PC-3 (cell line): Measurements from ENCODE around the gene USP22. TPM values are rescaled to one million over a fixed set of nuclear protein-coding genes. Genes with fewer than 3 reads are reported as not detected.

ENCODE experiments used
- ATAC-seq: fragments of 200-7000 bp; cut with Tn5 transposase; 2 replicates; pipeline ENCODE4 v1.9.1; 2020; ENCODE audit warnings: mild to moderate bottlenecking, moderate library complexity
- BruUV-seq: library from RNA; stranded (reverse); fragments of 400-500 nt; replicated peaks from 2 replicates; lab custom pipeline; 2021; lab: Mats Ljungman, UMichigan
- CTCF ChIA-PET: fragments of 300-600 bp; sonication (Branson Sonifier 250); formaldehyde crosslinking; loops from one replicate; lab custom pipeline; 2022; ENCODE audit warnings: antibody characterized with exemption; lab: Charles Lee
- POLR2A ChIA-PET: fragments of 300-600 bp; sonication (Branson Sonifier 250); formaldehyde crosslinking; loops from one replicate; lab custom pipeline; 2022; ENCODE audit warnings: antibody characterized with exemption; ENCODE audit not compliant: unreplicated experiment; lab: Charles Lee
- DNase-seq: peaks from one replicate; pipeline ENCODE4 v3.0.0-alpha.2; 2015
- H2AFZ ChIP-seq: fragments of 300-600 bp; sonication (generic); 2 replicates; pipeline ENCODE4 v1.6.0; 2016; ENCODE audit warnings: antibody characterized with exemption, low read length
- H3F3A ChIP-seq: fragments of 300-600 bp; sonication (generic); one replicate; pipeline ENCODE4 v1.6.0; 2017; ENCODE audit warnings: antibody characterized with exemption, low read length, control low read depth, mild to moderate bottlenecking; ENCODE audit not compliant: unreplicated experiment
- H3K27ac ChIP-seq: fragments of 300-600 bp; sonication (generic); 2 replicates; pipeline ENCODE4 v1.5.1; 2016; ENCODE audit warnings: mild to moderate bottlenecking, low read length
- H3K27me3 ChIP-seq: fragments of 300-600 bp; sonication (generic); 2 replicates; pipeline ENCODE4 v1.6.1; 2016; ENCODE audit warnings: low read length, mixed read lengths
- H3K36me3 ChIP-seq: fragments of 300-600 bp; sonication (generic); 2 replicates; pipeline ENCODE4 v1.6.1; 2016; ENCODE audit warnings: low read depth, mixed run types, low read length, mixed read lengths
- H3K4me1 ChIP-seq: fragments of 300-600 bp; sonication (generic); 2 replicates; pipeline ENCODE4 v1.5.1; 2016; ENCODE audit warnings: low read length; ENCODE audit not compliant: insufficient read depth
- H3K4me2 ChIP-seq: fragments of 300-600 bp; sonication (generic); 2 replicates; pipeline ENCODE4 v1.6.0; 2016; ENCODE audit warnings: low read length
- H3K4me3 ChIP-seq: fragments of 300-600 bp; sonication (generic); 2 replicates; pipeline ENCODE4 v1.5.1; 2016; ENCODE audit warnings: mild to moderate bottlenecking, low read length, mixed read lengths
- H3K79me2 ChIP-seq: fragments of 300-600 bp; sonication (generic); 2 replicates; pipeline ENCODE4 v1.6.1; 2017; ENCODE audit warnings: low read length, mixed read lengths
- H3K9ac ChIP-seq: fragments of 300-600 bp; sonication (generic); 2 replicates; pipeline ENCODE4 v1.6.0; 2016; ENCODE audit warnings: mild to moderate bottlenecking, low read length
- H3K9me2 ChIP-seq: fragments of 300-600 bp; sonication (generic); replicated peaks from 2 replicates; pipeline ENCODE4 v1.6.1; 2016; ENCODE audit warnings: mixed run types, low read length, mixed read lengths
- H3K9me3 ChIP-seq: fragments of 300-600 bp; sonication (generic); 2 replicates; pipeline ENCODE4 v1.6.1; 2016; ENCODE audit warnings: low read length, mixed read lengths
- H4K20me1 ChIP-seq: fragments of 300-600 bp; sonication (generic); 2 replicates; pipeline ENCODE4 v1.6.1; 2016; ENCODE audit warnings: low read length, mixed read lengths
- EZH2 ChIP-seq: fragments of 300-600 bp; sonication (generic); IDR thresholded peaks from one replicate; pipeline ENCODE4 v1.6.1; 2017; ENCODE audit warnings: antibody characterized with exemption, mild to moderate bottlenecking, low read length; ENCODE audit not compliant: unreplicated experiment
- EZH2phosphoT487 ChIP-seq: fragments of 300-600 bp; sonication (generic); IDR thresholded peaks from 2 replicates; pipeline ENCODE4 v1.6.1; 2018; ENCODE audit warnings: mild to moderate bottlenecking, antibody characterized with exemption, low read length, borderline replicate concordance
- intact Hi-C: fragments of 100-400 bp; cut with micrococcal nuclease; formaldehyde crosslinking; loops from 2 replicates; pipeline ENCODE4 v1.9.0; 2023
- total RNA-seq: library from RNA; depleted of rRNA; stranded (reverse); fragments of >200 nt; gene quantifications from 2 replicates; pipeline ENCODE4 v1.2.3, GENCODE V29; 2014
- TF ChIP-seq, protein P1 (sequence below): fragments of 300-600 bp; sonication (generic); conservative IDR thresholded peaks from 2 replicates; pipeline ENCODE4 v1.5.1; 2017; ENCODE audit warnings: antibody characterized with exemption, low read depth, mild to moderate bottlenecking, low read length

The USP22 gene
- total RNA-seq, 1 experiment from 2014 or later = 188 TPM

DNA sequence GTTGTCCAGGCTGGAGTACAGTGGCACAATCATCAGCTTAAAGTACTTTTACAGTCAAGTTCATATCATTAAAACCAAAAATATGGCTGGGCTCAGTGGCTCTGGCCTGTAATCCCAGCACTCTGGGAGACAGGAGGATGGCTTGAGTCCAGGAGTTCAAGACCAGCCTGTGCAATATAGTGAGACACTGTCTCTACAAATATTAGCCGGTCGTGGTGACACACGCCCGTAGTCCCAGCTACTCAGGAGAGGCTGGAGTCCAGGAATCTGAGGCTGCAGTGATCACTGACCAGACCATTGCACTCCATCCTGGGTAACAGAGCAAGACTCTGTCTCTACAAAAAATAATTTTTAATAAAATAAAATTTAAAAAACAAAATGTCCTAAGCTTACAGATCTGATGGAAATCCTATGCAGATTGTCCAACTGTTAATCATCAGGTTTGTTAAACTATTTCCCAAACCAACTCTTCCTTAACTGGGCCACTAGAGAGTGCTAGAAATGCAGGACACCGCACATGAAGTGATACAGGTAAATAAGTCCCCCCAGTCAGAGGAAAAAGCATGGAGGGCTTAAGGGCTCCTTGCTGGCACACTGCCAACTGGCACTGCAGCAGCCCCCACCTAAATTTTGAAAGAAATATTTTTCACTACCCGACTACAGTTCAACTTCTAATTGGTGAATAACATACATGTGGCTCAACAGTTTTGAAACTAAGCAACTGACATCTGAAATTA, 2.8 kb downstream of the USP22 start:
- TSS peak; percentile 31 for BruUV-seq
- H3K9me2 ChIP-seq = no peaks in the 10 kb centered on the region
- no peak overlapping the region for H3K27ac ChIP-seq
- H3F3A ChIP-seq = no peaks in the 10 kb centered on the region
- CTCF ChIA-PET = no interaction called here
- H3K36me3 ChIP-seq = peaks cover 20% of the 10 kb centered on the region
- H3K9ac ChIP-seq = peak overlapping the region; percentile 98
- H3K4me2 ChIP-seq = peak overlapping the region; percentile 82
- TF ChIP-seq, protein P1, sequence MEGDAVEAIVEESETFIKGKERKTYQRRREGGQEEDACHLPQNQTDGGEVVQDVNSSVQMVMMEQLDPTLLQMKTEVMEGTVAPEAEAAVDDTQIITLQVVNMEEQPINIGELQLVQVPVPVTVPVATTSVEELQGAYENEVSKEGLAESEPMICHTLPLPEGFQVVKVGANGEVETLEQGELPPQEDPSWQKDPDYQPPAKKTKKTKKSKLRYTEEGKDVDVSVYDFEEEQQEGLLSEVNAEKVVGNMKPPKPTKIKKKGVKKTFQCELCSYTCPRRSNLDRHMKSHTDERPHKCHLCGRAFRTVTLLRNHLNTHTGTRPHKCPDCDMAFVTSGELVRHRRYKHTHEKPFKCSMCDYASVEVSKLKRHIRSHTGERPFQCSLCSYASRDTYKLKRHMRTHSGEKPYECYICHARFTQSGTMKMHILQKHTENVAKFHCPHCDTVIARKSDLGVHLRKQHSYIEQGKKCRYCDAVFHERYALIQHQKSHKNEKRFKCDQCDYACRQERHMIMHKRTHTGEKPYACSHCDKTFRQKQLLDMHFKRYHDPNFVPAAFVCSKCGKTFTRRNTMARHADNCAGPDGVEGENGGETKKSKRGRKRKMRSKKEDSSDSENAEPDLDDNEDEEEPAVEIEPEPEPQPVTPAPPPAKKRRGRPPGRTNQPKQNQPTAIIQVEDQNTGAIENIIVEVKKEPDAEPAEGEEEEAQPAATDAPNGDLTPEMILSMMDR = peak; percentile 78
- TF ChIP-seq EZH2phosphoT487 = no peak
- DNase-seq = peak; percentile 76
- peaks cover 32% of the 10 kb centered on the region for H3K4me1 ChIP-seq
- peak overlapping the region; percentile 99 for H3K4me3 ChIP-seq
- POLR2A ChIA-PET = no interaction called here
- no peak for ATAC-seq
- H3K79me2 ChIP-seq = peaks cover 77% of the 10 kb centered on the region
- peaks cover 64% of the 10 kb centered on the region for H4K20me1 ChIP-seq
- H2AFZ ChIP-seq = no peak overlapping the region
- intact Hi-C loops = loop anchor here (1.0 to 2.0 kb wide), 2 partner anchors 49 to 59 kb away; no protein-coding TSS in a partner anchor
- H3K9me3 ChIP-seq = no peaks in the 10 kb centered on the region
- no peaks in the 10 kb centered on the region for H3K27me3 ChIP-seq

DNA sequence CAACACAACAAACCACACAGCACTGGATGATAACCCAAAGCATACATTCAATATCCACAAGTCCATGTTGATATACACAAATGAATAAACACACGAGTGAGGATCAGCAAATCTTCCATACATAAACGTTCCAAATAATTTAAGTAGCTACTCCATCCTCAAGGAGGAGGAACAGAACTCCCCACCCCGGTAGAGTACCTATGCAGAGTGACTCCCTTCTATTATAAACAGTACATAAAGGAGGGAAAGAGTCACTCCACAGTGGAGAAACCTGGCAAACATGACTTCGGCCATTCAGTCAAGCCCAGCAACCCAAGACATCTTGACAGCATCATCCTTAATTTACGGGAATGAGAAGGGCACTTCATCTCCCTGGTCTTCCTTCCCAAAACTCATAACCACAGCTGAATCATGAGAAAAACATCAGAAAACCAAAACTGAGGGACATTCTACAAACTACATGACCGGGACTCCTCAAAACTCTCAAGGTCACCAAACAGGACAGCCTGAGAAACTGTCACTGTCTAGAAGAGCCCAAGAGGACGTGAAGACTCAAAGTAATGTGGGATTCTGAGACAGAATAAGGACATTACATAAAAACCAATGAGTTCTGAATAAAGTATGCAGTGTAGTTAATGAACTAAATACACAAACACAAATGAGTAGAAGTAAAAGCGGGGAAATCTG, 5.6 kb downstream of the USP22 start:
- intact Hi-C loops = no loop called here
- peak; percentile 7 for DNase-seq
- BruUV-seq = no TSS peak
- Histone ChIP-seq H4K20me1 (peaks cover 90% of the 10 kb centered on the region), H3K27me3 (no peaks in the 10 kb centered on the region), H3K9ac (no peak overlapping the region), H3F3A (no peaks in the 10 kb centered on the region), H3K4me3 (no peak overlapping the region), H3K4me1 (peaks cover 24% of the 10 kb centered on the region), H3K9me3 (no peaks in the 10 kb centered on the region), H3K36me3 (peaks cover 31% of the 10 kb centered on the region), H2AFZ (no peak overlapping the region), H3K79me2 (peaks cover 100% of the 10 kb centered on the region), H3K9me2 (no peaks in the 10 kb centered on the region), H3K4me2 (peak overlapping the region; percentile 20), H3K27ac (no peak overlapping the region)
- TF ChIP-seq EZH2 (no peak), EZH2phosphoT487 (no peak)
- TF ChIP-seq, protein P1 = no peak
- POLR2A ChIA-PET = no interaction called here
- CTCF ChIA-PET = no interaction called here
- no peak for ATAC-seq
